Cardiac atrium fibroblast (primary cell): ENCODE data around the gene C8A. TPM values are rescaled to one million over a fixed set of nuclear protein-coding genes. Genes with fewer than 3 reads are reported as not detected.

Experiments
- total RNA-seq: library from RNA; depleted of rRNA; stranded (reverse); fragments of >200 nt; gene quantifications from 2 replicates; pipeline ENCODE4 v1.2.3, GENCODE V29; 2015

The C8A gene
- not detected in 2 replicates for total RNA-seq

GRCh38 chr1:56854521-56855099 lies at the start of gene C8A:
TSS of gene C8A (plus strand) at chr1:56854797. CDS start at chr1:56854902, 105 bp downstream.

GRCh38 chr1:56819387-56819899 lies 35.2 kb upstream of the C8A start, which contains the start of gene FYB2:
TSS of gene FYB2 (minus strand) at chr1:56819404. CDS start at chr1:56819290, 114 bp downstream.

GRCh38 chr1:56965916-56966697 lies 111.5 kb downstream of the C8A start, which contains the start of gene C8B:
TSS of gene C8B (minus strand) at chr1:56966015. CDS start at chr1:56965948, 67 bp downstream.

Other genes starting within 250 kb of the C8A start
- under 0.01 and 0.16 TPM in 2 replicates for gene PRKAA2, start 209.5 kb upstream of the C8A start, total RNA-seq
- gene FYB2, start 35.4 kb upstream of the C8A start, total RNA-seq: not detected in 2 replicates
- not detected in 2 replicates for gene C8B, start 111.2 kb downstream of the C8A start, total RNA-seq